GM21526 (cell line): ENCODE results near the gene RSPRY1.

Experiments used
- ATAC-seq: cut with Tn5 transposase; IDR thresholded peaks from one replicate; pipeline ENCODE4 v1.9.1; 2021; ENCODE audit warnings: moderate library complexity; ENCODE audit not compliant: unreplicated experiment, low FRiP score

The RSPRY1 gene

DNA sequence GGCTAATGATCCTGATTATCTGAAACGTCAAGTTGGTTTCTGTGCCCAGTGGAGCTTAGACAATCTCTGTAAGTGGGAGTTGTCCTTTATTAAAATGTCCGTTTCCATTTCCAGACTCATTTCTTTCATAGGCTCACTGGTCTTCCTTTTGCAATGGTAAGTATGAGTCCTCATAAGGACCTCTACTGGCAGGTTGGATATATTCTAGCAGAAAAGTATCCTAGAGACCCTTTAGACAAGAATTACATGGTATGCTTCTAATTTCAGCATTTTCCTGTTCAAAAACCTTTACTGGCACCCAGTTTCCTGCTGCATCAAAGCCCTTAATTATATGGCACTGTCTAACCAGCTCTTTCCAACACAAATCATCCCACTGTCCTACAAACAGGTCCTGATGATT lies 30.8 kb downstream of the RSPRY1 start:
- no peak for ATAC-seq

GRCh38 chr16:57223057-57223456 lies 36.9 kb downstream of the RSPRY1 start:
- ATAC-seq: no peak

DNA sequence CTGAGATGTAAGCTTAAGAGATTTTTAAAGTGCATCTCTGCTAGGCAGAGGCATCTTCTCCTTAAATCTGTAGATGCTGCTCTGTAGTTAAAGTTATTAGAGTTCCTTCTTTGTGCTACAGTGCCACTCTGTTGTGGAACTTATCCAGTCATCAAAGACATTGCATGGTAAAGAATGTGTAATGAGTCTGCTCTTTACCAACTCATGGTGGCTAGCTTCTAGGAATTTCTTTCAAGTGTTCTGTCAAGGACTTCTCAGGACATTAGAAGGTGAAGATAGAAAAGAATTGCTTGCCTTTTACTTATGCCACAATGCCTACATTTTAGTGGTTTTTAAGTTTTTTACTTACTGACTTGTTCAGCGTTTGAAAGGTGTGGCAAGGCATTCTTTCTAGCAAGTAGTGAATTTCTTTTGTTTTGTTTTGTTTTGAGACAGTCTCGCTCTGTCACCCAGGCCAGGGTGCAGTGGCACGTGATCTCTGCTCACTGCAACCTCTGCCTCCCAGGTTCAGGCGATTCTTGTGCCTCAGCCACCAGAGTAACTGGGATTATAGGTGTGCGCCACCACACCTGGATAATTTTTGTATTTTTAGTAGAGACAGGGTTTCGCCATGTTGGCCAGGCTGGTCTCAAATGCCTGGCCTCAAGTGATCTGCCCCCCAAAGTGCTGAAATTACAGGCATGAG lies 38.7 kb downstream of the RSPRY1 start:
- no peak for ATAC-seq

- ATAC-seq: no peak
Observed at GRCh38 chr16:57225978-57226377, 39.8 kb downstream of the RSPRY1 start.

- ATAC-seq: no peak
Observed at GRCh38 chr16:57226701-57227621, 40.8 kb downstream of the RSPRY1 start.

DNA sequence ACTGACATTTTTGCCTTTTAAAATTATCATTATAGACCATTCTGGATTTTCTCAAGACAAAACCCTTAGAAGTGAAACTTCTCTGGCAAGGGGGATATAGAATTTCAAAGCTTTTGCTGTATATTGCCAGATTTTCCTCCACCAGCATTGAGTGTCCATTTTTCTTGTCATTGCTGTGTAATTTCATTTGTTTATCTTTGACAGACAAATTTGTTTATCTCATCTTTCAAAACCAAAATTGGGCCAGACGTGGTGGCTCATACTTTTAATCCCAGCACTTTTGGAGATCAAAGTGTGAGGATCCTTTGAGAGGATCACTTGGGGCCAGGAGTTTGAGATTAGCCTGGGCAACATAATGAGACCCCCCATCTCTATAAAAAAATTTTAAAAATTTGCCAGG lies 43.0 kb downstream of the RSPRY1 start:
- no peak for ATAC-seq

DNA sequence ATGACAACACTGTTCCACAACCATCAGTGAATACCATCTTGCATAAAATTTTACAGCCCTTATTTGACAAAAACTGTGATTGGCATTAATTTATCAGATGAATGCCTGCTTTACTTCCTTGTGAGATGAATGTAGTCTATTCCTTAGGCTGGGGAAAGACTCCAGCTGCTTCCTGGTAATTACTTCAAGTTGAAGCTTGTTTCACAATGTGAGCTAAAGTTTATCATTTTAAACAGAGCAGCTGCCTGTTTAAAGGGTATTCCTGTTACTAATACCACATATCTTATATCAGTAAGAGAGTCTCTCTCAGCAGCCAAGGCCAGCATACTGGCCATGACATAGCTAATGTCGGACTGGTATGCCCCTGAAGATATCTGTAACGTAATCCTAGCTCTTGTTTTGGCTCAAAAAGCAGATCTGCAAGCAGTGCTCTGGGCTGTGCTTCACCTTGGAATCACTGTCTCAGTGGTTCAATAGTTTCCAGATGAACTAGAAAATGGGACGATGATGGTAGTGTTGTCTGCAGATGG lies 45.8 kb downstream of the RSPRY1 start:
- ATAC-seq: no peak

- ATAC-seq: no peak
Observed at GRCh38 chr16:57233944-57234706, 48.0 kb downstream of the RSPRY1 start.

GRCh38 chr16:57234707-57235092 lies 48.6 kb downstream of the RSPRY1 start:
- ATAC-seq: no peak

- ATAC-seq: no peak
Observed at GRCh38 chr16:57235128-57236021, 49.2 kb downstream of the RSPRY1 start.

- ATAC-seq: no peak
Observed at GRCh38 chr16:57236022-57236350, 49.9 kb downstream of the RSPRY1 start.

DNA sequence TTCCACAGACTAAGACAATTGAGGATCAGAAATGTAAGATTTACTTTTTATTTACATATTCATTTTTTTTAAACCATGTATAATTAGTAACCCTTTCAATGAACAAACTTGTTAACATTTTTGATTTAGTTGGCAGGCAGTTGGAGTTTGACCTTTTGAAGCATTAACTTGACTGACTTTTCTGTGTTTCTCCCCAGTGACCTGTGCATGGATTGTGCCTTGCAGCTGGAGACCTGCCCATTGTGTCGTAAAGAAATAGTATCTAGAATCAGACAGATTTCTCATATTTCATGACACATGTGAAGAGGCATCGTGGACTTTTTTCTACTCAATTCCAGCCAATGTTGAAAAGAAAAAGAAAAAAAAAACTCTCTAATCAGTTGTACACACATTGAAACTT lies 52.6 kb downstream of the RSPRY1 start:
- ATAC-seq: no peak

GRCh38 chr16:57239107-57239506 lies 53.0 kb downstream of the RSPRY1 start:
- no peak for ATAC-seq

- no peak for ATAC-seq
Observed at GRCh38 chr16:57240851-57241250, 54.7 kb downstream of the RSPRY1 start.

- ATAC-seq: no peak
Observed at GRCh38 chr16:57242650-57243049, 56.5 kb downstream of the RSPRY1 start.

DNA sequence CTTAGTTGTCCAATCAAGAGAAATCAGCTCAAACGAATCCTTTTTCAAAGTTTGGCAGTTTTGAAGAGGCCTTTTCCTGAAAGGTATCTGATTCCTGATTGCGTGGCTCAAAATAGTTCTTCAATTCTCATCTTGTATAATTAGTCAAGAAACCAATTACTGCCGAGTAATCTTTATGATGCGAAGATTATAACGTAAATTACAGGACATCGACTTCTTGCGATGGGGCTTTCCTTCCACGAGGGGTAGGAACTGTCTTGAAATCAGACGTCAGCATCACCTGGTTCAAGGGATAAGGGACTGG lies 58.3 kb downstream of the RSPRY1 start:
- peak; percentile 21 for ATAC-seq

GRCh38 chr16:57244767-57245471 lies 58.8 kb downstream of the RSPRY1 start, which contains the start of gene ARL2BP:
TSS of gene ARL2BP (plus strand) at chr16:57245259. CDS start at chr16:57245368, 109 bp downstream.
- ATAC-seq: peak; percentile 90

- ATAC-seq: no peak
Observed at GRCh38 chr16:57245472-57246113, 59.5 kb downstream of the RSPRY1 start.

DNA sequence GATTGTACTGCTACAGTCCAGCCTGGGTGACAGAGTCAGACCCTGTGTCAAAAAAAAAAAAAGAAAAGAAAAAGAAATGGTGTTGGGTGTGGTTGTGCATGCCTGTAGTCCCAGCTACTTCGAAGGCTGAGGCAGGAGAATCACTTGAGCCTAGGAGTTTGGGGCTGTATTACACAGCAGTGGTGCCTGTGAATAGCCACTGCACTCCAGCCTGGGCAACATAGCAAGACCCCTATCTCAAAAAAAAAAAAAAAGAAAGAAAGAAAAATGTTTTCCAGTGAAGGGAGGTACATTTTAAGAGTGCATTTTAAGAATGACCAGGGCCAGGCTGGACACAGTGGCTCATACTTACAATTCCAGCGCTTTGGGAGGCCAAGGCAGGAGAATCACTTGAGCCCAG lies 65.2 kb downstream of the RSPRY1 start:
- ATAC-seq: no peak
